HG02981 (cell line): Measurements from ENCODE around the gene GLRA3.
"Not testable (repeated sequence)": the region's sequence is repeated elsewhere in the genome, so short reads cannot be mapped to it uniquely, and the experiment has no call there.

Experiments used
- ATAC-seq: cut with Tn5 transposase; IDR thresholded peaks from one replicate; pipeline ENCODE4 v1.9.1; 2021; ENCODE audit warnings: mild to moderate bottlenecking, moderate library complexity; ENCODE audit not compliant: unreplicated experiment

Gene GLRA3

GRCh38 chr4:174828845-174829701, at the start of gene GLRA3:
GLRA3 (minus strand) TSS chr4:174829247; CDS start chr4:174828811, 436 bp downstream.
- peak; percentile 77 for ATAC-seq

GRCh38 chr4:174874898-174875297, 45.9 kb upstream of the GLRA3 start:
- no peak for ATAC-seq

- ATAC-seq = no peak
These were observed 44.9 kb upstream of the GLRA3 start for GRCh38 chr4:174873931-174874330.

- ATAC-seq = not testable (repeated sequence)
These were observed 44.1 kb upstream of the GLRA3 start for GRCh38 chr4:174873146-174873545.

- no peak for ATAC-seq
These were observed 42.4 kb upstream of the GLRA3 start for GRCh38 chr4:174871407-174871806.

- ATAC-seq = no peak
These were observed 41.3 kb upstream of the GLRA3 start for GRCh38 chr4:174870311-174870710.

GRCh38 chr4:174869339-174869738, 40.3 kb upstream of the GLRA3 start:
- no peak for ATAC-seq

- ATAC-seq = no peak
These were observed 38.9 kb upstream of the GLRA3 start for GRCh38 chr4:174867903-174868302.

- no peak for ATAC-seq
These were observed 36.5 kb upstream of the GLRA3 start for GRCh38 chr4:174865418-174865985.

GRCh38 chr4:174864031-174864430, 35.0 kb upstream of the GLRA3 start:
- ATAC-seq = no peak

GRCh38 chr4:174860588-174860987, 31.5 kb upstream of the GLRA3 start:
- no peak for ATAC-seq

- ATAC-seq = no peak
These were observed 30.9 kb upstream of the GLRA3 start for GRCh38 chr4:174859904-174860303.

GRCh38 chr4:174856926-174857800, 28.1 kb upstream of the GLRA3 start:
- ATAC-seq = no peak

- no peak for ATAC-seq
These were observed 26.0 kb upstream of the GLRA3 start for GRCh38 chr4:174855050-174855449.

- ATAC-seq = no peak
These were observed 24.6 kb upstream of the GLRA3 start for GRCh38 chr4:174853629-174854028.

- ATAC-seq = no peak
These were observed 19.5 kb upstream of the GLRA3 start for GRCh38 chr4:174848596-174848995.

GRCh38 chr4:174847801-174848427, 18.9 kb upstream of the GLRA3 start:
- ATAC-seq = no peak

GRCh38 chr4:174835536-174835935, 6.5 kb upstream of the GLRA3 start:
- ATAC-seq = no peak

- no peak for ATAC-seq
These were observed 5.4 kb upstream of the GLRA3 start for GRCh38 chr4:174834477-174834876.

- ATAC-seq = no peak
These were observed 2.4 kb downstream of the GLRA3 start for GRCh38 chr4:174826660-174827059.

GRCh38 chr4:174815282-174815681, 13.8 kb downstream of the GLRA3 start:
- no peak for ATAC-seq
